IPS-20b (cell line): ENCODE measurements around the gene TMED5.
"Not testable (repeated sequence)": the region's sequence is repeated elsewhere in the genome, so short reads cannot be mapped to it uniquely, and the experiment has no call there.

Experiments
- H3K27ac ChIP-seq: one replicate; pipeline ENCODE4 v1.5.1; 2013; ENCODE audit warnings: low read length
- H3K27me3 ChIP-seq: 2 replicates; pipeline ENCODE4 v1.6.1; 2013; ENCODE audit warnings: mild to moderate bottlenecking, low read length, inconsistent platforms; ENCODE audit not compliant: insufficient read depth
- H3K36me3 ChIP-seq: 2 replicates; pipeline ENCODE4 v1.6.1; 2013; ENCODE audit warnings: low read depth, mild to moderate bottlenecking, inconsistent platforms, low read length, moderate library complexity; ENCODE audit not compliant: insufficient read depth
- H3K4me1 ChIP-seq: 2 replicates; pipeline ENCODE4 v1.6.1; 2013; ENCODE audit warnings: mild to moderate bottlenecking, control low read depth, inconsistent platforms, low read length, moderate library complexity; ENCODE audit not compliant: insufficient read depth
- H3K4me3 ChIP-seq: 2 replicates; pipeline ENCODE4 v1.5.1; 2013; ENCODE audit warnings: mild to moderate bottlenecking, low read length, inconsistent platforms
- H3K9ac ChIP-seq: 2 replicates; pipeline ENCODE4 v1.6.1; 2013; ENCODE audit warnings: low read depth, mild to moderate bottlenecking, inconsistent platforms, low read length, moderate library complexity
- H3K9me3 ChIP-seq: 2 replicates; pipeline ENCODE4 v1.6.1; 2013; ENCODE audit warnings: mild to moderate bottlenecking, low read depth, low read length, inconsistent platforms; ENCODE audit not compliant: insufficient read depth

TMED5 gene

GRCh38 chr1:93179886-93180722 lies at the start of gene TMED5:
TSS of gene TMED5 (minus strand) at chr1:93180413. CDS start at chr1:93180242, 171 bp downstream.
- peak within 1 kb of the TSS; percentile 90; the same call in 1 of the 2 replicates for H3K9ac ChIP-seq
- no peaks in the 10 kb centered on the region for H3K9me3 ChIP-seq
- peak within 1 kb of the TSS; percentile 80 for H3K4me3 ChIP-seq
- H3K27me3 ChIP-seq, result no peaks in the 10 kb centered on the region
- H3K27ac ChIP-seq, result peak within 1 kb of the TSS; percentile 75
- H3K36me3 ChIP-seq, result peaks cover 12% of the 10 kb centered on the region; the same call in 1 of the 2 replicates
- H3K4me1 ChIP-seq, result peaks cover 4% of the 10 kb centered on the region; the same call in 1 of the 2 replicates

DNA sequence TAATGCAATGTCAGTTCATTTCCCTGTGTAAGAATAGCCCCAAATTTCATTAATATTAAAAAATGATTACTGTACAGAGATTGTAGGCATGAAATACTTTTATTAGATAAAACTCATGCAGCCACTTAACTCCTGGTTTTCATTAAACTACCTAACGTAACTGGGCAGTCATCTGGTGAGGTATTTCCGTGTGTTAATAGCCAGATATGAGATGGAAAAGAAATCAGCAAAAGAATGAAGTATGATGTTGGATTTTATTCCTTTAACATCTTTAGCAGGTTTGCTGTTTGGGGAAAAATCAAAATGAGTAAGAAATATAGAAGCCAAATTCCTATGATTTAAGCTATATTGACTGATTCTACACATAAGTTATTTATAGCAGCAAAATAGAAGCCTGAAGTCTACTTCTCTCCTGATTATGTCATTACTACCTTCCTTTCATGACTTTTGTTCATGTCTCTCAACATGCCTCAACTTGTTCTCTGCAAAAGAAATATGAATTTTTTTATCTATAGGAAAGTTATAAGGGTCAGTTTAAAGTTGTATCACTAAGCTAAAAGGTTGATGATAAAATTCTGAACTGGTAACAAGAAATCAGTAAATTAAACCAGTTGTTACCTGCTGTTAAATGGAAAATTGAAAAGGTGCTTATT lies 42.9 kb upstream of the TMED5 start:
- Histone ChIP-seq H3K4me1 (no peaks in the 10 kb centered on the region), H3K36me3 (peaks cover 69% of the 10 kb centered on the region), H3K27ac (no peak overlapping the region), H3K9me3 (no peaks in the 10 kb centered on the region), H3K27me3 (no peaks in the 10 kb centered on the region), H3K9ac (no peak overlapping the region), H3K4me3 (no peak overlapping the region)

GRCh38 chr1:93221913-93222312 lies 41.7 kb upstream of the TMED5 start:
- H3K27ac ChIP-seq, result no peak overlapping the region
- peaks cover 78% of the 10 kb centered on the region for H3K36me3 ChIP-seq
- no peak overlapping the region for H3K4me3 ChIP-seq
- no peaks in the 10 kb centered on the region for H3K27me3 ChIP-seq
- no peak overlapping the region for H3K9ac ChIP-seq
- no peaks in the 10 kb centered on the region for H3K4me1 ChIP-seq
- no peaks in the 10 kb centered on the region for H3K9me3 ChIP-seq

DNA sequence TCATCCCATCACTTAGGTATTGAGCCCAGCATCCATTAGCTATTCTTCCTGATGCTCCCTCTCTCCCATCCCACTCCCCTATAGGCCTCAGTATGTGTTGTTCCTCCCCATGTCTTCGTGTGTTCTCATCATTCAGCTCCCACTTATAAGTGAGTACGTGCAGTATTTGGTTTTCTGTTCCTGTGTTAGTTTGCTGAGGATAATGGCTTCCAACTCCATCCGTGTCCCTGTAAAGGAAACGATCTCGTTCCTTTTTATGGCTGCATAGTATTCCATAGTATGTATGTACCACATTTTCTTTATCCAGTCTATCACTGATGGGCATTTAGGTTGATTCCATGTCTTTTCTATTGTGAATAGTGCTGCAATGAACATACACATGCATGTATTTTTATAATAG lies 40.5 kb upstream of the TMED5 start:
- not testable (repeated sequence) for H3K27ac ChIP-seq, H3K9ac ChIP-seq, H3K27me3 ChIP-seq, H3K4me3 ChIP-seq, H3K4me1 ChIP-seq, H3K9me3 ChIP-seq
- H3K36me3 ChIP-seq, result peaks cover 82% of the 10 kb centered on the region

GRCh38 chr1:93219443-93219842 lies 39.2 kb upstream of the TMED5 start:
- Histone ChIP-seq H3K9me3 (no peaks in the 10 kb centered on the region), H3K9ac (no peak overlapping the region), H3K4me3 (no peak overlapping the region), H3K36me3 (peaks cover 81% of the 10 kb centered on the region), H3K27ac (no peak overlapping the region), H3K27me3 (no peaks in the 10 kb centered on the region), H3K4me1 (no peaks in the 10 kb centered on the region)

DNA sequence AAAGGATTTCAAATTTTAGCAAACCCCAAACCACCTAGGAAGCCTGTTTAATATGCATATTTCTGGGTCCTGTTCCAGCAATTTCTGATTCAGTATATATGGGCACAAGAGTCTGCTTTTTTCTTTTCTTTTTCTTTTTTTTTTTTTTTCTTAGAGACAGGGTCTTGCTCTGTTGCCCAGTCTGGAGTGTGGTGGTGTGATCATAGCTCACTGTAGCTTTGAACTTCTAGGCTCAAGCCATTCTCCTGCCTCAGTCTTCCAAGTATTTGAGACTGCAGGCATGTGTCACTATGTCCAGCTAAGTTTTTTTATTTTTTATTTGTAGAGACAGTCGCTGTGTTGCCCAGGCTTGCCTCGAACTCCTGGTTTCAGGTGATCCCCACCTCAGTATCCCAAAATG lies 35.1 kb upstream of the TMED5 start:
- Histone ChIP-seq H3K36me3 (peaks cover 79% of the 10 kb centered on the region), H3K9me3 (no peaks in the 10 kb centered on the region), H3K27me3 (no peaks in the 10 kb centered on the region), H3K4me1 (no peaks in the 10 kb centered on the region), H3K27ac (no peak overlapping the region), H3K4me3 (no peak overlapping the region), H3K9ac (no peak overlapping the region)

GRCh38 chr1:93207211-93207610 lies 27.0 kb upstream of the TMED5 start:
- H3K4me3 ChIP-seq, result no peak overlapping the region
- no peaks in the 10 kb centered on the region for H3K27me3 ChIP-seq
- H3K9me3 ChIP-seq, result no peaks in the 10 kb centered on the region
- no peak overlapping the region for H3K27ac ChIP-seq
- H3K9ac ChIP-seq, result no peak overlapping the region
- peaks cover 76% of the 10 kb centered on the region for H3K36me3 ChIP-seq
- no peaks in the 10 kb centered on the region for H3K4me1 ChIP-seq

DNA sequence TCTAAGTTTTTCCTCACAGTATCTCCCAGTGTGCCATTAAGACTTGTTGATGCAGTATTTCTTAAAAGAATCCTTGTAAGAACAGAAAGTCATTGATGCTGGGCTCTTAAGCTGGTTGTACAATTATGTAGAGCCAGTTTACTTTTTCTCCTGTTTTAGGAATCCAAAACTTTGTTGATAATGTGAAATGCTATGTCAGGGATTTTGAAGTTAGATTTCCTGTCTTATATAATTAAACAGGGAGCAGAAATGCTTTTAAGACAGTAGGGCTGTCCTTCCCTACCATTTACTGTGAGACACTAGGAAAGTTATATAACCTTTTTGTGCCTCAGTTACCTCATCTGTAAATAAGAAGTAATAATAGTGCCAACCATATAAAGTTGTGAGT lies 26.3 kb upstream of the TMED5 start:
- Histone ChIP-seq H3K9ac (no peak overlapping the region), H3K4me3 (no peak overlapping the region), H3K27ac (no peak overlapping the region), H3K36me3 (peaks cover 77% of the 10 kb centered on the region), H3K27me3 (no peaks in the 10 kb centered on the region), H3K4me1 (no peaks in the 10 kb centered on the region), H3K9me3 (no peaks in the 10 kb centered on the region)

DNA sequence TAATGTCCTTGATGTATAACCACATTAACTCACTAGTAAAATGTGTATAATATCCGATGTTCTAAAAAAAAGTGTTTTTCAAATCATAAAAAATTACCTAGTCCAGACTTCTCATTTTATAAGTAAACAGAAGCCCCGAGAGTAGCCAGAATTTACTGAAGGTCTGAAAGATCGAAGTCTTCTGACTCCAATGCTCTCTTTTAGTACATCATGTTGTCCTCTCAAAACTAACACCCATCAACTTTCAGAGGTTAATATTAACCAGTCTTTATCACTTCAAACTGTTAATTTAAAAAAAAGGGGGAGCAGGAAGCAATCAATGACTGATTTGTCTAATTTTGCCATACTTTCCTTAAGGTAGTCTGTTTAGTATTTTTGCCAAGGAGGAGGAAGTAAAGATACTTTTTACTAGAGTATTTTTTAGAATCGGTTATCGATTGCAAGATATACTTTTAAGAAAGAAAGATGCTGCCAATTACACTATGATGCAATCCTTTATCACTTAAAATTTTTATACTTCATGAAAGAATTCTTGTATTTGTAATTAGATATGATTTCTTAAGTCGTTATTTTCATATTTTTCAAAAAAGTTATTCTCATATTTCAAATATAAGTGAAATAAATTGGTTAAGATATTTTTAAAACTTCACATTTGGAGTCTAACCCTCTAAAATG lies 25.8 kb upstream of the TMED5 start:
- H3K27ac ChIP-seq, result no peak overlapping the region
- peaks cover 72% of the 10 kb centered on the region for H3K36me3 ChIP-seq
- H3K9me3 ChIP-seq, result no peaks in the 10 kb centered on the region
- H3K4me1 ChIP-seq, result no peaks in the 10 kb centered on the region
- H3K27me3 ChIP-seq, result no peaks in the 10 kb centered on the region
- H3K4me3 ChIP-seq, result no peak overlapping the region
- no peak overlapping the region for H3K9ac ChIP-seq

DNA sequence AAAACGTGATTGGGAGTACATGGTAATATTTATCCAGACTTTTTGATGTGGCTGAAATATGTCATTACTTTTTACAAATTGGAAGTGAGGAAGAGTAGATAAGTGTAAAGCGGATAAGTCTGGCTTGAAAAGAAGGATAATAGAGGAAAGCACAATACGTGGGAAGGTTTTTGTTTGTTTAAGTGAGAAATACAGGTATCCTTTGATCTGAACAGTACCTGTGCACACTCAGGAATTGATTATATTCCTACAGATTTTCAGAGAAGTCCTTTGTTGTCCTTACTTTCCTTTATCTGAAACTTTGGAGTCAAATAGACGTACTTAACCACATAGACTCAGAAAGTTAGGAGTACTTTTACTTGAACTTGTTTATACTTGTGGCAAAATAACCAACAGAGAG lies 20.5 kb upstream of the TMED5 start:
- H3K9me3 ChIP-seq, result no peaks in the 10 kb centered on the region
- no peak overlapping the region for H3K4me3 ChIP-seq
- peaks cover 69% of the 10 kb centered on the region for H3K36me3 ChIP-seq
- no peaks in the 10 kb centered on the region for H3K27me3 ChIP-seq
- no peak overlapping the region for H3K9ac ChIP-seq
- no peak overlapping the region for H3K27ac ChIP-seq
- no peaks in the 10 kb centered on the region for H3K4me1 ChIP-seq

GRCh38 chr1:93200086-93200620 lies 19.9 kb upstream of the TMED5 start:
- Histone ChIP-seq H3K4me1 (no peaks in the 10 kb centered on the region), H3K27ac (no peak overlapping the region), H3K27me3 (no peaks in the 10 kb centered on the region), H3K9ac (no peak overlapping the region), H3K9me3 (no peaks in the 10 kb centered on the region), H3K36me3 (peaks cover 69% of the 10 kb centered on the region), H3K4me3 (no peak overlapping the region)
